Esophagus muscularis mucosa (tissue), 4 donors: ENCODE measurements around the gene SNX10. TPM values are rescaled to one million over a fixed set of nuclear protein-coding genes. Genes with fewer than 3 reads are reported as not detected.
A peak's percentile ranks its signal among the peaks of the same experiment; 100 is the strongest.

ENCODE experiments used
- DNase-seq: peaks from one replicate; pipeline ENCODE4 v3.0.0-alpha.2; 2017; ENCODE audit errors: extremely low spot score
- H3K27ac ChIP-seq, 4 donors: fragments of 200-600 bp; sonication (generic); replicated peaks in 1 of 4; 1 replicate in 3 of 4; 2 replicates in 1 of 4; pipeline ENCODE4 v1.5.1; 2016 to 2019; ENCODE audit warnings: mild to moderate bottlenecking in 1 of 4
- H3K27me3 ChIP-seq, 4 donors: fragments of 200-600 bp; sonication (generic); one replicate each; pipeline versions ENCODE4 v1.5.1 to v1.6.0; 2016 to 2019
- H3K36me3 ChIP-seq, 4 donors: fragments of 200-600 bp; sonication (generic); one replicate each; pipeline ENCODE4 v1.5.1; 2016 to 2019
- H3K4me1 ChIP-seq, 4 donors: fragments of 200-600 bp; sonication (generic); one replicate each; pipeline ENCODE4 v1.5.1; 2016 to 2019
- H3K4me3 ChIP-seq, 4 donors: fragments of 200-600 bp; sonication (generic); 1 replicate in 2 of 4; 2 replicates in 2 of 4; pipeline ENCODE4 v1.5.1; 2016 to 2019; ENCODE audit warnings: mild to moderate bottlenecking in 4 of 4, moderate library complexity in 1 of 4
- H3K9me3 ChIP-seq, 4 donors: fragments of 200-600 bp; sonication (generic); 1 replicate in 3 of 4; 2 replicates in 1 of 4; pipeline ENCODE4 v1.5.1; 2016 to 2019
- EP300 ChIP-seq: sonication (generic); formaldehyde crosslinking; IDR thresholded peaks from one replicate; pipeline ENCODE4 v1.6.1; 2017; ENCODE audit warnings: antibody characterized with exemption
- POLR2A ChIP-seq: fragments of 450-650 bp; IDR thresholded peaks from one replicate; pipeline ENCODE4 v1.6.1; 2017; ENCODE audit warnings: antibody characterized with exemption, moderate library complexity, mild to moderate bottlenecking, low read depth
- POLR2AphosphoS5 ChIP-seq, 2 donors: sonication (generic); formaldehyde crosslinking; IDR thresholded peaks; one replicate each; pipeline ENCODE4 v1.6.1; 2017; ENCODE audit warnings: antibody characterized with exemption in 2 of 2
- WGBS: methylation state at CpG from one replicate; pipeline ENCODE4 v1.1.5; 2018; 5-methylcytosine and 5-hydroxymethylcytosine counted together
- intact Hi-C: fragments of 100-400 bp; cut with DNase I; formaldehyde crosslinking; loops from one replicate; pipeline ENCODE4 v1.15.1; 2023
- total RNA-seq, 4 donors: library from RNA; depleted of rRNA; stranded (reverse); fragments of >200 nt; gene quantifications; one replicate each; pipeline versions ENCODE4 v1.1.0 to v1.2.1, GENCODE V29; 2016
- TF ChIP-seq, protein P1 (sequence below), 3 experiments: fragments of 200-600 bp in 2 of 3; fragments of 450-650 bp in 1 of 3; sonication (generic) in 2 of 3; IDR thresholded peaks; one replicate each; pipeline ENCODE4 v1.5.1; 2017 to 2019; ENCODE audit warnings: antibody characterized with exemption in 3 of 3, mild to moderate bottlenecking in 2 of 3, moderate library complexity in 1 of 3

Gene SNX10
- total RNA-seq, 4 donors from 2014 or later = 1.9 to 5.0 (median 4.1) TPM

DNA sequence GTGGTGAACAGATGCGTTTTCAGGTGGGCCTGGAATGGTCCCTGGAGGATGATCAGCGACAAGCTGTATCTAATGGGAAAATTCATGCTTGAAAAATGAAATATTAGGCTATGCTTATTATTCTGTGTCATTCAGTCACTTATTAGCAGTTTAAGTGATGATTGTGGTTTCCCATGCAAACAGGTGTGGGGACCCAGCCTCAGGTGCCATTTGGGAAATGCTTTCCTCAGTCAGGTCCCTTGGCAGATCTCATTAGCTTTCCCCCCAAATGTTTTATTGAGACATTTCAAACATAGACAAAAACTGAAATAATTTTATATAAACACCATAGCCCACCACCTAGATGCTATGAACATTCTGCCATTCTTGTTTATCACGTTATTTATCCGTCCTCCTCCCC is 411 bp upstream of the SNX10 start:
- H3K36me3 ChIP-seq = no peaks in the 10 kb centered on the region
- no peak overlapping the region for H3K27ac ChIP-seq
- intact Hi-C loops = no loop called here
- peak overlapping the region; percentile 56 to 61 (median 58) for H3K4me3 ChIP-seq
- WGBS = 52% methylated on average over 4 of the region's 4 CpGs
- TF ChIP-seq EP300 (no peak), POLR2A (no peak), POLR2AphosphoS5 (IDR thresholded peaks at IDR 0.05) (no peak)
- TF ChIP-seq, protein P1, sequence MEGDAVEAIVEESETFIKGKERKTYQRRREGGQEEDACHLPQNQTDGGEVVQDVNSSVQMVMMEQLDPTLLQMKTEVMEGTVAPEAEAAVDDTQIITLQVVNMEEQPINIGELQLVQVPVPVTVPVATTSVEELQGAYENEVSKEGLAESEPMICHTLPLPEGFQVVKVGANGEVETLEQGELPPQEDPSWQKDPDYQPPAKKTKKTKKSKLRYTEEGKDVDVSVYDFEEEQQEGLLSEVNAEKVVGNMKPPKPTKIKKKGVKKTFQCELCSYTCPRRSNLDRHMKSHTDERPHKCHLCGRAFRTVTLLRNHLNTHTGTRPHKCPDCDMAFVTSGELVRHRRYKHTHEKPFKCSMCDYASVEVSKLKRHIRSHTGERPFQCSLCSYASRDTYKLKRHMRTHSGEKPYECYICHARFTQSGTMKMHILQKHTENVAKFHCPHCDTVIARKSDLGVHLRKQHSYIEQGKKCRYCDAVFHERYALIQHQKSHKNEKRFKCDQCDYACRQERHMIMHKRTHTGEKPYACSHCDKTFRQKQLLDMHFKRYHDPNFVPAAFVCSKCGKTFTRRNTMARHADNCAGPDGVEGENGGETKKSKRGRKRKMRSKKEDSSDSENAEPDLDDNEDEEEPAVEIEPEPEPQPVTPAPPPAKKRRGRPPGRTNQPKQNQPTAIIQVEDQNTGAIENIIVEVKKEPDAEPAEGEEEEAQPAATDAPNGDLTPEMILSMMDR (IDR thresholded peaks at IDR 0.05) = no peak
- H3K9me3 ChIP-seq = no peaks in the 10 kb centered on the region
- peaks cover 6 to 16% (median 10%) of the 10 kb centered on the region in 4 donors for H3K4me1 ChIP-seq
- DNase-seq = no peak
- peaks cover 0 to 21% (median 0%) of the 10 kb centered on the region in 4 donors for H3K27me3 ChIP-seq

DNA sequence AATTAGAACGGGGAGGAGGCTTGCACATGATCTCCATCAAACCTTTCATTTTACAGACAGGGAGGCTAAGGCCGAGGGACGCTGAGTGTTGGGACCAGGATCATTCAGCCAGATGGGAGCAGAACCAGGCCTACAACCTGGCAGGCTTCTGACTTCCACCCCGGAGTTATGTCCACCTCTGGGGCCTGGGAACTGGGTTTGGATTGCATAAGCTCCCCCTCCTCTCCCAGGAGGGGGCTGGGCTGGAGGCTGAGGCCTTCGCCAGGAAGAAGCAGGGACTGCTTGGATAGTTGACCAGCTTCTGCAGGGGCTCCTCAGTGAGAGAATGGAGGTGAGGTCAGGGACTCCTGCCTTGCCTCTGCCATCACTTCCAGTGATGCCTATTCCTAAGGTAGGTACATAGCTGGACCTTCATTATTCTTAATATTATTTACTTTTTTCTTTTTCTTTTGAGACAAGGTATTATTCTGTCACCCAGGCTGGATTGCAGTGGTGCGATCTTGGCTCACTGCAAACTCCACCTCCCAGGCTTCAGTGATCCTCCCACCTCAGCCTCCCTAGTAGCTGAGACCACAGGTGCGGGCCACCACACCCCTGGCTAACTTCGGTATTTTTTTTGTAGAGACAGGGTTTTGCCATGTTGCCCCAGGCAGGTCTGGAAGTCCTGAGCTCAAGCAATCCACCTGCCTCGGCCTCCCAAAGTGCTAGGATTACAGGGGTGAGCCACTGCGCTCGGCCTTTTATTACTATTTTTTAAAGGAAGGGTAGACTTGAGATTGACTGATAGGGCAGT is 1.3 kb downstream of the SNX10 start:
- H3K36me3 ChIP-seq = no peaks in the 10 kb centered on the region
- intact Hi-C loops = no loop called here
- H3K27ac ChIP-seq = no peak overlapping the region
- peaks cover 6 to 16% (median 10%) of the 10 kb centered on the region in 4 donors for H3K4me1 ChIP-seq
- peak overlapping the region in 3 of 4 donors; percentile 58 to 61 (median 59) for H3K4me3 ChIP-seq
- no peak for DNase-seq
- peaks cover 0 to 21% (median 0%) of the 10 kb centered on the region in 4 donors for H3K27me3 ChIP-seq
- TF ChIP-seq POLR2AphosphoS5 (IDR thresholded peaks at IDR 0.05) = no peak
- H3K9me3 ChIP-seq = no peaks in the 10 kb centered on the region
- WGBS = 80% methylated on average over 10 of the region's 11 CpGs

DNA sequence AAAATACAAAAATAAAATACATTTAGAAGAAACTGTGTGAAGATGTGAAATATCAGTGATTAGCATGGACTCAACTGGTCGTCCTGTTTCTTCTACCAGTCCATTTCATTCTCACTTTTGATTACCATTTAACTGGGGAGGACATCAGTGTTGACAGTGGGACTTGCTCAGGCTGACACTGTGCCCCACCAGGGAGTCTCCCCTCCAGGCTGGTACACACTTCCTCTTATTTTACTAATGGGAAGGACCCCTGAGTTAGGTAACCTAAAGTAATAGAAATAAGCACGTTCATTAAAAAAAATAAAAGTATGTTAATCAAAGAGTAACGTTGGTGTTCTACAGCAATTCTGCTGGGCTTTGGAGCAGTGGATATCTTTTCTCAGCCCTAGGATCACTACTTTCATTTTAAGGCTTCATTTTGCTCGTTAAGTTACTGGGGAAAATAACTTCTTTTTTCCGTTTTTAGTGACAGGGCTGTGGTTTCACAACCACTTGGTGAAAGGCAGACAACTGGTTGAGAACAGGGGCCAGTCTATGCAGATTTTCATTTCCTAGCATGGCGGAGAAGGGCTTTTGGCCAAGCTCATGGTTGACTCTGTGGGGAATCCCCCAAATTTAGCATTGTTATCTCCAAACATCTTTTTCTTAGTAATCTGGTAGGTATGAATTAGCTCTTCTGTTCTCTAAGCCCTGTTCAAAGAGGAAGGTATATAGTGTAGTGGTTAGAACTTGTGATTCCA is 2.1 kb downstream of the SNX10 start:
- intact Hi-C loops = no loop called here
- whole genome bisulfite sequencing = 74% methylated on average over 6 of the region's 6 CpGs
- Histone ChIP-seq H3K4me3 (peak overlapping the region in 1 of 4 donors; percentile 9), H3K9me3 (no peaks in the 10 kb centered on the region), H3K36me3 (no peaks in the 10 kb centered on the region), H3K4me1 (peaks cover 6 to 16% (median 10%) of the 10 kb centered on the region in 4 donors), H3K27ac (no peak overlapping the region), H3K27me3 (peaks cover 0 to 21% (median 0%) of the 10 kb centered on the region in 4 donors)
- no peak for DNase-seq
- no peak for TF ChIP-seq POLR2A
- TF ChIP-seq EP300 = no peak
- TF ChIP-seq, protein P1 (IDR thresholded peaks at IDR 0.05) = no peak

DNA sequence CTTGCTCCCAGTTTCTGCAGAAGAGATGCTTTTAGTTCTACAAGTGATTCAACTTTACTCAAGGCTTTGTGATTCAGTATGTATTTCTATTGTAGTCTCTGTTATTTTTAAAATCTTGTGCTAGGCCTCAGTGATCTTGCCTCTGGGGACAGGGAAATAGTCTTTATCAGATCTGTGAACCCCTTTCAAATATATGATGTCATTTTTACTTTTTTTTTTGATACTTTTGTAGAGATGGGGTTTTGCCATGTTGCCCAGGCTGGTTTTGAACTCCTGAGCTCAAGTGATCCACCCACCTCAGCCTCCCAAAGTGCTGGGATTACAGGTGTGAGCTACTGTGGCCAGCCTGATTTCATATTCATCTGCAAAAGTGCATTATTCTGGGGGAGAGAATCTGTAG is 3.4 kb downstream of the SNX10 start:
- no peak for TF ChIP-seq EP300
- H3K27ac ChIP-seq = no peak overlapping the region
- no peaks in the 10 kb centered on the region for H3K36me3 ChIP-seq
- DNase-seq = no peak
- peaks cover 6 to 16% (median 10%) of the 10 kb centered on the region in 4 donors for H3K4me1 ChIP-seq
- intact Hi-C loops = no loop called here
- H3K9me3 ChIP-seq = no peaks in the 10 kb centered on the region
- no peak overlapping the region for H3K4me3 ChIP-seq
- H3K27me3 ChIP-seq = peaks cover 0 to 21% (median 0%) of the 10 kb centered on the region in 4 donors

DNA sequence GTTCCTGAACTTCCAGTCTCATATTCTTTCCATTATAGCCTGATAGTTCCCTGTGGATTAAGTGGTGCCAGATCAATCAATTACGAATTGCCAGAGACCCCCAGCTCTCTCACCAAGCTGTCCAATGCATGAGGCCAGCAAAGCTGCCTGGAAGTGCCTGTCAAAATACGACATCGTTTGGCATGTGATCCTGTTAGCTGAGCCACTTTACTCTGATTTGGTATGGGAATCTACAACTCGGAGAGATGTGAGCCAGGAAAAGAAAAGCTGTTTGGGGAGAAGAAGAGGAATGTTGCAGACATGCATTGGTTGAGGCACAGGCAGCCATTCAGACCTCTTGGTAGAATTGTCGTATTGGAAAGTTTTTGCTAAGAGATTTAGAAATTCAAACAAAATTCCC is 3.9 kb downstream of the SNX10 start:
- no peak for DNase-seq
- 86% methylated on average over 5 of the region's 5 CpGs for WGBS
- Histone ChIP-seq H3K4me3 (no peak overlapping the region), H3K9me3 (no peaks in the 10 kb centered on the region), H3K4me1 (peaks cover 6 to 16% (median 10%) of the 10 kb centered on the region in 4 donors), H3K27me3 (peaks cover 0 to 21% (median 0%) of the 10 kb centered on the region in 4 donors), H3K36me3 (no peaks in the 10 kb centered on the region), H3K27ac (no peak overlapping the region)
- TF ChIP-seq EP300 (no peak), POLR2A (no peak), POLR2AphosphoS5 (IDR thresholded peaks at IDR 0.05) (no peak)
- TF ChIP-seq, protein P1 (IDR thresholded peaks at IDR 0.05) = no peak
- intact Hi-C loops = no loop called here
